ENCODE results near the gene TSC22D1.

Gene TSC22D1

GRCh38 chr13:44404261-44405132 lies 171.6 kb downstream of the TSC22D1 start:
- DNase-seq (ENCODE audit: low read depth): peak; percentile 68

GRCh38 chr13:44403461-44404056 lies 172.6 kb downstream of the TSC22D1 start:
- DNase-seq (ENCODE audit: low read depth): no peak

- no peak for DNase-seq (ENCODE audit: low read depth)
Observed at GRCh38 chr13:44402899-44403445, 173.2 kb downstream of the TSC22D1 start.

GRCh38 chr13:44401577-44401976 lies 174.6 kb downstream of the TSC22D1 start:
- DNase-seq (ENCODE audit: low read depth): no peak

GRCh38 chr13:44400736-44401135 lies 175.4 kb downstream of the TSC22D1 start:
- no peak for DNase-seq (ENCODE audit: low read depth)

GRCh38 chr13:44399074-44399473 lies 177.1 kb downstream of the TSC22D1 start:
- DNase-seq (ENCODE audit: low read depth): no peak

- no peak for DNase-seq (ENCODE audit: low read depth)
Observed at GRCh38 chr13:44398606-44399005, 177.5 kb downstream of the TSC22D1 start.

GRCh38 chr13:44397766-44398223 lies 178.3 kb downstream of the TSC22D1 start:
- peak; percentile 90 for DNase-seq (ENCODE audit: low read depth)

GRCh38 chr13:44396701-44397580 lies 179.2 kb downstream of the TSC22D1 start:
- peak; percentile 94 for DNase-seq (ENCODE audit: low read depth)

GRCh38 chr13:44395976-44396694 lies 180.0 kb downstream of the TSC22D1 start:
- no peak for DNase-seq (ENCODE audit: low read depth)

GRCh38 chr13:44394658-44395057 lies 181.5 kb downstream of the TSC22D1 start:
- no peak for DNase-seq (ENCODE audit: low read depth)

GRCh38 chr13:44393391-44393790 lies 182.7 kb downstream of the TSC22D1 start:
- DNase-seq (ENCODE audit: low read depth): peak; percentile 37

GRCh38 chr13:44389876-44390275 lies 186.3 kb downstream of the TSC22D1 start:
- no peak for DNase-seq (ENCODE audit: low read depth)

GRCh38 chr13:44389060-44389666 lies 187.0 kb downstream of the TSC22D1 start:
- no peak for DNase-seq (ENCODE audit: low read depth)

- no peak for DNase-seq (ENCODE audit: low read depth)
Observed at GRCh38 chr13:44388427-44389059, 187.6 kb downstream of the TSC22D1 start.

GRCh38 chr13:44386913-44387556 lies 189.1 kb downstream of the TSC22D1 start:
- peak; percentile 80 for DNase-seq (ENCODE audit: low read depth)

GRCh38 chr13:44385847-44386246 lies 190.3 kb downstream of the TSC22D1 start:
- no peak for DNase-seq (ENCODE audit: low read depth)

GRCh38 chr13:44385401-44385800 lies 190.7 kb downstream of the TSC22D1 start:
- DNase-seq (ENCODE audit: low read depth): no peak

GRCh38 chr13:44384778-44385177 lies 191.4 kb downstream of the TSC22D1 start:
- DNase-seq (ENCODE audit: low read depth): no peak

GRCh38 chr13:44383945-44384344 lies 192.2 kb downstream of the TSC22D1 start:
- no peak for DNase-seq (ENCODE audit: low read depth)
